SK-N-SH (cell line): ENCODE data around the gene GPSM3. TPM values are rescaled to one million over a fixed set of nuclear protein-coding genes. Genes with fewer than 3 reads are reported as not detected.
"Not testable (repeated sequence)": the region's sequence is repeated elsewhere in the genome, so short reads cannot be mapped to it uniquely, and the experiment has no call there.

ENCODE experiments used
- CTCF ChIA-PET: fragments of 300-600, 350-600 bp; formaldehyde crosslinking; extraction: SDS; loops from one replicate; lab custom pipeline; 2021; lab: Yijun Ruan, JAX
- POLR2A ChIA-PET: fragments of 350-600 bp; sonication (Branson Sonifier 250); formaldehyde crosslinking; extraction: SDS; loops from one replicate; lab custom pipeline; 2020; ENCODE audit warnings: antibody characterized with exemption, inconsistent platforms; lab: Yijun Ruan, JAX
- DNase-seq: peaks from one replicate; pipeline ENCODE4 v3.0.0; 2012
- H2AFZ ChIP-seq: fragments of 200-600 bp; sonication (generic); 2 replicates; pipeline ENCODE4 v1.8.1; 2016; ENCODE audit warnings: antibody characterized with exemption, mild to moderate bottlenecking, low read depth
- H3F3A ChIP-seq: fragments of 200-600 bp; sonication (generic); replicated peaks from 2 replicates; pipeline ENCODE3; 2016; ENCODE audit warnings: antibody characterized with exemption, mild to moderate bottlenecking; ENCODE audit not compliant: insufficient read depth
- H3K27ac ChIP-seq, 2 experiments: fragments of 200-500 bp in 1 of 2; fragments of 200-600 bp in 1 of 2; sonication (Bioruptor generic) in 1 of 2; sonication (generic), shearing (Covaris generic) in 1 of 2; 2 replicates each; pipeline versions ENCODE4 v1.5.1 to v1.6.1; 2014 to 2016; ENCODE audit warnings: low read depth in 2 of 2, inconsistent platforms in 1 of 2, low read length in 1 of 2, mild to moderate bottlenecking in 1 of 2, mixed read lengths in 1 of 2
- H3K27me3 ChIP-seq: fragments of 200-600 bp; sonication (generic), shearing (Covaris generic); 2 replicates; pipeline ENCODE4 v1.6.1; 2016; ENCODE audit warnings: mixed run types; ENCODE audit not compliant: insufficient read depth
- H3K36me3 ChIP-seq, 2 experiments: fragments of 200-500 bp in 1 of 2; fragments of 200-600 bp in 1 of 2; sonication (Bioruptor generic) in 1 of 2; sonication (generic) in 1 of 2; replicated peaks in 1 of 2; 2 replicates each; pipeline versions ENCODE3 to v1.5.1; 2014 to 2016; ENCODE audit warnings: low read length in 1 of 2, mild to moderate bottlenecking in 1 of 2; ENCODE audit not compliant: insufficient read depth in 2 of 2, control insufficient read depth in 1 of 2
- H3K4me1 ChIP-seq, 2 experiments: fragments of 200-500 bp in 1 of 2; fragments of 200-600 bp in 1 of 2; sonication (Bioruptor generic) in 1 of 2; sonication (generic), shearing (Covaris generic) in 1 of 2; 2 replicates each; pipeline versions ENCODE4 v1.5.1 to v1.6.1; 2014 to 2016; ENCODE audit warnings: low read depth in 1 of 2, low read length in 1 of 2, mixed run types in 1 of 2; ENCODE audit not compliant: insufficient read depth in 2 of 2, control insufficient read depth in 1 of 2
- H3K4me2 ChIP-seq: fragments of 200-600 bp; sonication (generic), shearing (Covaris generic); 2 replicates; pipeline ENCODE4 v1.6.1; 2017; ENCODE audit warnings: mixed run types
- H3K4me3 ChIP-seq, 2 experiments: fragments of 200-500 bp in 1 of 2; fragments of 200-600 bp in 1 of 2; sonication (Bioruptor generic) in 1 of 2; sonication (generic), shearing (Covaris generic) in 1 of 2; 2 replicates each; pipeline versions ENCODE4 v1.5.1 to v1.8.1; 2014 to 2016; ENCODE audit warnings: low read depth in 2 of 2, inconsistent platforms in 1 of 2, low read length in 1 of 2, mild to moderate bottlenecking in 1 of 2, mixed read lengths in 1 of 2, moderate library complexity in 1 of 2
- H3K79me2 ChIP-seq: fragments of 200-600 bp; sonication (generic); 2 replicates; pipeline ENCODE4 v1.8.1; 2017; ENCODE audit warnings: mild to moderate bottlenecking; ENCODE audit not compliant: insufficient read depth
- H3K9ac ChIP-seq: fragments of 200-600 bp; sonication (generic); 2 replicates; pipeline ENCODE4 v1.6.1; 2017; ENCODE audit warnings: mixed run types
- H3K9me2 ChIP-seq: fragments of 200-600 bp; sonication (generic); 2 replicates; pipeline ENCODE4 v1.6.1; 2017; ENCODE audit warnings: mixed run types
- H3K9me3 ChIP-seq: fragments of 200-600 bp; sonication (generic); 2 replicates; pipeline ENCODE4 v1.6.1; 2017; ENCODE audit warnings: mixed run types, mild to moderate bottlenecking, moderate library complexity
- H4K20me1 ChIP-seq: fragments of 200-600 bp; sonication (generic); 2 replicates; pipeline ENCODE4 v1.6.1; 2017; ENCODE audit warnings: mild to moderate bottlenecking, mixed run types; ENCODE audit not compliant: insufficient read depth
- EP300 ChIP-seq, 2 experiments: IDR thresholded peaks; 2 replicates each; pipeline versions ENCODE4 v1.4.0 to v1.6.1; 2012; ENCODE audit warnings: borderline replicate concordance in 1 of 2, low read depth in 1 of 2, low read length in 1 of 2
- GABPA ChIP-seq: IDR thresholded peaks from 2 replicates; pipeline ENCODE4 v1.4.0; 2012; ENCODE audit warnings: low read depth, mild to moderate bottlenecking
- MXI1 ChIP-seq: IDR thresholded peaks from 2 replicates; pipeline ENCODE4 v1.6.1; 2012; ENCODE audit warnings: mild to moderate bottlenecking, low read depth, low read length, improper control_type of control experiment
- NFIC ChIP-seq: IDR thresholded peaks from 2 replicates; pipeline ENCODE4 v1.4.0; 2012; ENCODE audit warnings: borderline replicate concordance
- NRF1 ChIP-seq: IDR thresholded peaks from 2 replicates; pipeline ENCODE4 v1.6.1; 2012; ENCODE audit warnings: low read depth, mild to moderate bottlenecking, low read length
- POLR2AphosphoS5 ChIP-seq: IDR thresholded peaks from 2 replicates; pipeline ENCODE4 v1.6.1; 2012; ENCODE audit warnings: low read depth, low read length
- RAD21 ChIP-seq: IDR thresholded peaks from 2 replicates; pipeline ENCODE4 v1.6.1; 2012; ENCODE audit warnings: mild to moderate bottlenecking, low read length
- RCOR1 ChIP-seq: fragments of 150-350 bp; IDR thresholded peaks from 2 replicates; pipeline ENCODE4 v1.6.1; 2017; ENCODE audit warnings: antibody characterized with exemption, low read length
- RFX5 ChIP-seq: IDR thresholded peaks from 2 replicates; pipeline ENCODE4 v1.6.1; 2012; ENCODE audit warnings: mild to moderate bottlenecking, improper control_type of control experiment, low read length
- RXRA ChIP-seq: IDR thresholded peaks from 2 replicates; pipeline ENCODE4 v1.4.0; 2012; ENCODE audit warnings: low read depth, mild to moderate bottlenecking, borderline replicate concordance
- SIN3A ChIP-seq: IDR thresholded peaks from 2 replicates; pipeline ENCODE4 v1.6.1; 2012; ENCODE audit warnings: low read depth, mild to moderate bottlenecking, low read length, moderate library complexity, borderline replicate concordance
- SMC3 ChIP-seq: IDR thresholded peaks from 2 replicates; pipeline ENCODE4 v1.6.1; 2012; ENCODE audit warnings: low read depth, low read length, improper control_type of control experiment
- TAF1 ChIP-seq: IDR thresholded peaks from 2 replicates; pipeline ENCODE4 v1.6.1; 2012; ENCODE audit warnings: low read depth, mild to moderate bottlenecking, low read length, moderate library complexity, borderline replicate concordance
- TCF12 ChIP-seq: IDR thresholded peaks from 2 replicates; pipeline ENCODE4 v1.4.0; 2012
- YY1 ChIP-seq: IDR thresholded peaks from 2 replicates; pipeline ENCODE4 v1.4.0; 2012; ENCODE audit warnings: low read depth, mild to moderate bottlenecking
- WGBS: methylation state at CpG from one replicate; pipeline ENCODE4 v1.1.6; 2017; ENCODE audit warnings: low lambda C conversion rate; 5-methylcytosine and 5-hydroxymethylcytosine counted together
- polyA plus RNA-seq, 3 experiments: library from polyadenylated mRNA; depleted of rRNA; stranded (reverse); fragments of >200 nt; gene quantifications; 2 replicates each; pipeline ENCODE4 v1.2.3, GENCODE V29; 2012
- TF ChIP-seq, protein P1 (sequence below): IDR thresholded peaks from 2 replicates; pipeline ENCODE4 v1.4.0; 2012; ENCODE audit warnings: low read depth, borderline replicate concordance
- TF ChIP-seq, protein P2 (sequence below): IDR thresholded peaks from 2 replicates; pipeline ENCODE4 v1.4.0; 2012; ENCODE audit warnings: low read depth
- TF ChIP-seq, protein P3 (sequence below): fragments of 200-600 bp; sonication (generic); IDR thresholded peaks from 2 replicates; pipeline ENCODE4 v1.6.1; 2017; ENCODE audit warnings: antibody characterized with exemption, mild to moderate bottlenecking, moderate library complexity

Gene GPSM3
- polyA plus RNA-seq, 1 of the 3 experiments (the other 2 are of a cell fraction): 1.5 TPM

DNA sequence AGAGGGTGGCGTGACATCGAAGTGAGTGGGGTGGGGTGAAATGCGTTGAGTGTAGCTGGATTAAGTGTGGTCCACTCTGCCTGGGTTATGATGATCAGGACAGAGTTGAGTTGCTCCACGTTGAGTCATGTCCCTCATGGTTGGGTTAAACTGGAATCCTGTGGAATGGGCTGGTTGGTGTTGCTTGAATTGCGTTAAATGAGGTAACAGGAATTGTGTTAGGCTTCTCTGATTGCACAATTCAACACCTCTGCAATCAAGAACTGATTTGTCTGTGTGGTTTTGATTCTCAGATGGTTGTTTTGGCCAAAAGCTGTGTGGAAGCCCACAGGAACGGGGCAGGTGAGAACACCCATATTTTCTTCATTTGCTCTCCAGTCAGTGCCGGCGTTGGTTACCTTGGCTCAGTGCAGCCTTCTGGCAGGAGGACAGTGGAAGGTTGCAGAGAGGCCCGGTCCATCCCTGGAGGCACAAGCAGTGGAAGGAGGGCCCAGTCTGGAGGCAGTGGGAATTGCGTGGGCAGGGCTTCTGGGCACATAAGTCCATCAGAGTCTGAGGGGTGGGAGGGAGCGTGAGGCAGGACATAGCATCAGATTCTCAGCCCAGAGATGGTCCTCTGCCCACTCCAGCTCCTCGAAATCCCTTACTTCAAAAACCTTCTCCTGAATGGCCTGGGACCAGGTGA is 19.8 kb upstream of the GPSM3 start:
- TF ChIP-seq, protein P1, sequence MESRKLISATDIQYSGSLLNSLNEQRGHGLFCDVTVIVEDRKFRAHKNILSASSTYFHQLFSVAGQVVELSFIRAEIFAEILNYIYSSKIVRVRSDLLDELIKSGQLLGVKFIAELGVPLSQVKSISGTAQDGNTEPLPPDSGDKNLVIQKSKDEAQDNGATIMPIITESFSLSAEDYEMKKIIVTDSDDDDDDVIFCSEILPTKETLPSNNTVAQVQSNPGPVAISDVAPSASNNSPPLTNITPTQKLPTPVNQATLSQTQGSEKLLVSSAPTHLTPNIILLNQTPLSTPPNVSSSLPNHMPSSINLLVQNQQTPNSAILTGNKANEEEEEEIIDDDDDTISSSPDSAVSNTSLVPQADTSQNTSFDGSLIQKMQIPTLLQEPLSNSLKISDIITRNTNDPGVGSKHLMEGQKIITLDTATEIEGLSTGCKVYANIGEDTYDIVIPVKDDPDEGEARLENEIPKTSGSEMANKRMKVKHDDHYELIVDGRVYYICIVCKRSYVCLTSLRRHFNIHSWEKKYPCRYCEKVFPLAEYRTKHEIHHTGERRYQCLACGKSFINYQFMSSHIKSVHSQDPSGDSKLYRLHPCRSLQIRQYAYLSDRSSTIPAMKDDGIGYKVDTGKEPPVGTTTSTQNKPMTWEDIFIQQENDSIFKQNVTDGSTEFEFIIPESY: no peak
- TF ChIP-seq RAD21 (no peak), SIN3A (no peak), YY1 (no peak), RXRA (no peak), SMC3 (no peak), RFX5 (no peak), TAF1 (no peak), TCF12 (no peak), GABPA (no peak), EP300 (IDR thresholded peaks at IDR 0.05; ENCODE audit: borderline replicate concordance in 1 of 2, low read depth in 1 of 2, low read length in 1 of 2) (no peak), RCOR1 (no peak), MXI1 (no peak), NFIC (no peak), NRF1 (no peak), POLR2AphosphoS5 (no peak)
- TF ChIP-seq, protein P2, sequence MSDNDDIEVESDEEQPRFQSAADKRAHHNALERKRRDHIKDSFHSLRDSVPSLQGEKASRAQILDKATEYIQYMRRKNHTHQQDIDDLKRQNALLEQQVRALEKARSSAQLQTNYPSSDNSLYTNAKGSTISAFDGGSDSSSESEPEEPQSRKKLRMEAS: no peak
- TF ChIP-seq, protein P3, sequence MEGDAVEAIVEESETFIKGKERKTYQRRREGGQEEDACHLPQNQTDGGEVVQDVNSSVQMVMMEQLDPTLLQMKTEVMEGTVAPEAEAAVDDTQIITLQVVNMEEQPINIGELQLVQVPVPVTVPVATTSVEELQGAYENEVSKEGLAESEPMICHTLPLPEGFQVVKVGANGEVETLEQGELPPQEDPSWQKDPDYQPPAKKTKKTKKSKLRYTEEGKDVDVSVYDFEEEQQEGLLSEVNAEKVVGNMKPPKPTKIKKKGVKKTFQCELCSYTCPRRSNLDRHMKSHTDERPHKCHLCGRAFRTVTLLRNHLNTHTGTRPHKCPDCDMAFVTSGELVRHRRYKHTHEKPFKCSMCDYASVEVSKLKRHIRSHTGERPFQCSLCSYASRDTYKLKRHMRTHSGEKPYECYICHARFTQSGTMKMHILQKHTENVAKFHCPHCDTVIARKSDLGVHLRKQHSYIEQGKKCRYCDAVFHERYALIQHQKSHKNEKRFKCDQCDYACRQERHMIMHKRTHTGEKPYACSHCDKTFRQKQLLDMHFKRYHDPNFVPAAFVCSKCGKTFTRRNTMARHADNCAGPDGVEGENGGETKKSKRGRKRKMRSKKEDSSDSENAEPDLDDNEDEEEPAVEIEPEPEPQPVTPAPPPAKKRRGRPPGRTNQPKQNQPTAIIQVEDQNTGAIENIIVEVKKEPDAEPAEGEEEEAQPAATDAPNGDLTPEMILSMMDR: no peak
- no peak overlapping the region for H3K9ac ChIP-seq
- H3F3A ChIP-seq: no peaks in the 10 kb centered on the region
- H3K79me2 ChIP-seq: no peaks in the 10 kb centered on the region
- H2AFZ ChIP-seq: no peak overlapping the region
- H3K9me3 ChIP-seq: no peaks in the 10 kb centered on the region
- H3K27ac ChIP-seq: no peak overlapping the region
- peaks cover 73% of the 10 kb centered on the region for H3K27me3 ChIP-seq
- no peaks in the 10 kb centered on the region for H3K9me2 ChIP-seq
- H3K4me2 ChIP-seq: no peak overlapping the region
- no peak overlapping the region for H3K4me3 ChIP-seq
- POLR2A ChIA-PET: no interaction called here
- H3K36me3 ChIP-seq: no peaks in the 10 kb centered on the region
- WGBS: 29% methylated on average over 8 of the region's 12 CpGs
- CTCF ChIA-PET: interaction anchor here (0.8 kb wide), 1 partner anchor 33 kb away, joined by 3 read pairs; no protein-coding TSS in a partner anchor
- no peaks in the 10 kb centered on the region for H3K4me1 ChIP-seq
- H4K20me1 ChIP-seq: no peaks in the 10 kb centered on the region
- DNase-seq: no peak

DNA sequence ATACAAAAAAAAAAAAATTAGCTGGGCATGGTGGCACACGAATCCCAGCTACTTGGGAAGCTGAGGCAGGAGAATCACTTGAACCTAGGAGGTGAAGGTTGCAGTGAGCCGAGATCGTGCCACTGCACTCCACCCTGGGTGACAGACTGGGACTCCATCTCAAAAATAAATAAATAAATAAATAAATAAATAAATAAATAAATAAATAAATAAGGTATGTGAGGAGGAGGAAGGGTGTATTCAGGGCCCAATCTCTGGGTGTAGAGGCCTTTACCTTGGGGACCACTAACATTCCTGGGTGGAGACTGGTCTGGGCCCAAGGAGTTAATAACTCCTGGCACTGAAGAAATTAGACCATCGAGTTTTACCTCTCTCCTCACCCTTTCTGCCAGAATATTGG is 19.0 kb upstream of the GPSM3 start:
- H2AFZ ChIP-seq, H3K4me2 ChIP-seq, H3K79me2 ChIP-seq, H4K20me1 ChIP-seq, H3K27ac ChIP-seq, H3F3A ChIP-seq, DNase-seq, H3K4me3 ChIP-seq, H3K9ac ChIP-seq, CTCF ChIA-PET, H3K9me3 ChIP-seq, H3K4me1 ChIP-seq, H3K36me3 ChIP-seq, H3K9me2 ChIP-seq, POLR2A ChIA-PET: not testable (repeated sequence)
- WGBS: 46% methylated on average over 4 of the region's 4 CpGs
- peaks cover 65% of the 10 kb centered on the region for H3K27me3 ChIP-seq
